ENCODE measurements around the gene C1GALT1C1L.
A peak's percentile ranks its signal among the peaks of the same experiment; 100 is the strongest.
"Not testable (repeated sequence)": the region's sequence is repeated elsewhere in the genome, so short reads cannot be mapped to it uniquely, and the experiment has no call there.

Gene C1GALT1C1L

DNA sequence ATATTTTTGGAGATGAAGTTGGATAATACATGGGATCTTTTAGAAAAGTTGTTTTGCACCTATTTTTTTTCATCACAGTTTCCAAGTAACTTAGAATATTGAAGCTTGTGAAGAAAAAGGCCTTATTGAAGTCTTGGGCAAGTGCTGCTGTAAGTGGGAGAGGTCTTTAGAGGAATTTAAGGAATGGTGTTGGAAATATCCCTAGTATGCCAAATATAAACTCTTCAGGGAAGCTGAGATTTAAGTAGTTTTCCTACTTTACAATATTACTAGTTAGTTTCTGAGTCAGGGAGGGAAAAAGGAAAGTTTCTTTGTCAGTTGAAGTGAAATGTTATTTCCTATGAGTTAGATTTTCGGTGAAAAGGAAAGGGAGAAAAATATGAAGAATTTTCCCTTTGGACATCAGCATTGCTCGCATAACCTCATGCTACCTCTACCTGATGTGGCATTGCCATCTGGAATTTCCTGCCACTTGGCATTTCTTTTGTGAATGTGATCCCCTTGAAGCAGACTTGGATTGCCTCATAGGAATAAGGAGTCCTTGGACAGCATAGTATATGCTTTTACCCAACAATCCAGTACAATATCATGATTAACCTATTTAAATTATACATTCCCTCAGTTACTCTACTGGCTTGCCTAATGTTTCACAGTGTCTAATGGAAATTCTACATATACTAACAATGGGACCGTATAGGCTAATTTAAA is 27.1 kb downstream of the C1GALT1C1L start:
- DNase-seq = no peak

DNA sequence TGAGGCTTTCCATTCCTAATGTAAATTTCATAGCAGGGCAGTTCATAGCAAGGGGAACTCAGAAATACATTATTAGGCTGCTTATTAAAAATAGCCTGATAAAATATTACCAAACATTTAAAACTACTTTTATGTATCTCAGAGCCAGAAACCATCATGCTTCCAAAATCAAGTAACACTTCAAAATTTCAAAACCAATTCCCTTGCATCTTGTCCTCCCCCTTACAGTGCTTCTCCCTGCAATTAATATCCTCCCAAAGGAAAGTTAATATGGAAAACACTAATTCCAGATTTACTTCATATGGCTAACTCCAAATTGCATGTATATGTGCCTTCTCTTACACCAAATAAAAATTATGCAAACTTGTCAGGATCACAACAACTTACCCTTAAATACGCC is 32.5 kb downstream of the C1GALT1C1L start:
- DNase-seq = no peak

DNA sequence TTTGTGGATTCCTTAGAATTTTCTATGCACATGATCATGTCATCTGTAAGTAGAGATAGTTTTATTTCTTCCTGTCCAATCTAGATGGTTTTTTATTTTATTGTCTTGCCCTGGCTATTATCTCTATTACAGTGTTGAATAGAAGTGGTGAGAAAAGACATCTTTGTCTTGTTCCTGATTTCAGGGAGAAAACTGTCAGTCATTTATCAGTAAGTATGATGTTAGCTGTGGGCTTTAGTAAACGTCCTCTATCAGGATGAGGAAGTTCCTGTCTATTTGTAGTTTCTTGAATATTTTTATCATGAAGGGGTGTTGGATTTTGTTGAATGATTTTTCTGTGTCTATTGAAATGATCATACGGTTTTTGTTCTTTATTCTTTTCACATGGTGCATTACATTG is 33.9 kb downstream of the C1GALT1C1L start:
- DNase-seq = no peak

DNA sequence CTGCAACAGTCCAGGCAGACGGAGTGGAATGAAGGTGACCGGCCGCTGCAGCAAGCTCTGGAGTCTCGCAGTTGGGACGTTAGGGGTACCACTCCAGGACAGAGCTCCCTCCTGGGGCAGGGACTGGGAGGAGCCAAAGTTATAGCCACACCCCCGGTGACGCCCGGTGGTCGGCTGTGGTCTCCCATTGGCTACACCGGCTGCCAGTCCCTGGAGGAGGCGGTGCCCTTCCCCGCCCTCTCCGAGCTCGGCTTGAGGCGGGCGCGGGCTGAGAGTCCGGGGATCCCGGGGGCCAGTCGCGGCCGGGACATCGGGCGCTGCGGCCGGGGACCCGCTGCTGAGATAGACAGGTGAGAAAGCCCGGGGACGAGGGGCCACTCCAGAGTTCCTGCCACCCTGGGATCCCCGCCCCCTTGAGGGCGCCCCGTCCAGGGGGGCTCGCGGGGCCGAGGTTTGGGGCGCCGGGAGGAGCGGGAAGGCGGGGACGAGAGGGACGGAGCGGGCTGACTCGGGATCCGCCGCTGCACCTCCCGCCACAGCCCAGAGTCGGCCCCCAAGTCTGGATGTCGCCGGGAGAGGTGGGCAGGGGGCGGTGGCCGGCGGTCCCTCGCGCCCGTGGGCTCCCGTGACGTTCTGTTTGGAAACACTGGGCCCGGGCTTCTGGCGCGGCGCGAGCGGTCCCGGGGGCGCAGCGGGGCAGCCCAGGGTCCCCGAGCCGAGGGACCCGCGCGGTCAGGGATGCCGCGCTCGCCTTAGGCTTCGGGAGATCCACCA is 39.0 kb downstream of the C1GALT1C1L start, which contains the start of gene PLEKHH2:
Gene PLEKHH2 (plus strand): TSS at position 231 of the 774 bp plus-strand sequence. CDS start 7,414 bp downstream, outside the sequence.
- DNase-seq = peak; percentile 82

DNA sequence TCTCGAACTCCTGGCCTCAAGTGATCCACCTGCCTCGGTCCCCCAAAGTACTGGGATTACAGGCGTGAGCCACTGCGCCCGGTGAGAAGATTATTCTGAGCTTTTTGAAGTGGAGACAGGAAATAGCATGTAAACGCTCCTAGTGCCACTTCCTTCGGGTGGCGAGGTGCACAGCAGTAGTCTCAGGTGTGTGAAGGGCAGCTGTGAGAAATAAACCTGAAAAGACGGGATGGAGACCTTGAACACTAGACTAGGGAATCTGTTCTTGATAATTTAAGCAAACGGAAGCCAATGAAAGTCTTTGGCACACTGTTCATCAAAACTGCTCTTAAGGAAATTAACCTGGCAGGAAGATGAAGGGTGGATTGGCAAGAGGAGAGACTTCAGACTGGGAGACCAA is 39.6 kb downstream of the C1GALT1C1L start:
- DNase-seq = no peak

DNA sequence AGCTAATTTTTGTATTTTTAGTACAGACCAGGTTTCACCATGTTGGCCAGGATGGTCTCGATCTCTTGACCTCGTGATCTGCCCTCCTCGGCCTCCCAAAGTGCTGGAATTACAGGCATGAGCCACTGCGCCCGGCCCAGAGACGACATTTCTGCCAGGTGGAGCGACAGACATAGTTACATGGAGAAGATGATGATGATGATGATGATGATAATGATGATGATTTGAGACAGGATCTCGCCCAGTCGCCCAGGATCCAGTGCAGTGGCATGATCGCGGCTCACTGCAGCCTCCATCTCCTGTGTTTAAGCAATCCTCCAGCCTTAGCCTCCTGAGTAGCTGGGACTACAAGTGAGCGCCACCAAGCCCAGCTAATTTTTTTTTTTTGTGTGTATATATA is 40.1 kb downstream of the C1GALT1C1L start:
- not testable (repeated sequence) for DNase-seq

DNA sequence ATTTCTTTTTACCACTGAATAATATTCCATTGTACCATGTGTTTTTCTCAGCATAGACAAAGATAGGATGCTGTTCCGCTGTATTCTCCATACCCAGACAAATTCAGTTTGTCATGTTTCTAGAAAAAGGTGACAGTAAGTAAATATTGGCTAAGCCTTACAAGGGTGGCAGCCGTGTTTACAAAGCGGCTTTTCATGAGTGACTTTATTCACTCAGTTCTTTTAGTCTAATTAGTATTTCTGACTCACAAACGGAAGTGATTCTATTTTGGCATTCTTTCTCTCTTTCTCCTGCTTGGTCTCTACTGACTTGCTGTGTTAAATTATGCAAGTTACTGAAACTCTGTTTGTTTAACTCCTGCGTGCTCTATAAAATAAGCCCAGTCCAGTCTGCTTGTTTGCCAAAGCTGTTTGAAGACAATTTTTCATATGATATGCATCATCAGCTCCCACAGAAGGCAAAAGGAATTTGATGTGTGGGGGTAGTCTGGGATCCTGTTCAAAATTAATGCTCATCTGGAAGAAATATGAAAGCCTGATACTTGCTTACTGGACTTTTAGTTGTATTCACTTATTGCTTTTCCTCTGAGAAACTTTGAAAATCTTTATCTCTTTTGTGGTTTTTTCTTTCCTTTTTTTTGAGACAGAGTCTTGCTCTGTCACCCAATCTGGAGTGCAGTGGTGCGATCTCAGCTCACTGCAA is 41.5 kb downstream of the C1GALT1C1L start:
- DNase-seq = peak; percentile 23

DNA sequence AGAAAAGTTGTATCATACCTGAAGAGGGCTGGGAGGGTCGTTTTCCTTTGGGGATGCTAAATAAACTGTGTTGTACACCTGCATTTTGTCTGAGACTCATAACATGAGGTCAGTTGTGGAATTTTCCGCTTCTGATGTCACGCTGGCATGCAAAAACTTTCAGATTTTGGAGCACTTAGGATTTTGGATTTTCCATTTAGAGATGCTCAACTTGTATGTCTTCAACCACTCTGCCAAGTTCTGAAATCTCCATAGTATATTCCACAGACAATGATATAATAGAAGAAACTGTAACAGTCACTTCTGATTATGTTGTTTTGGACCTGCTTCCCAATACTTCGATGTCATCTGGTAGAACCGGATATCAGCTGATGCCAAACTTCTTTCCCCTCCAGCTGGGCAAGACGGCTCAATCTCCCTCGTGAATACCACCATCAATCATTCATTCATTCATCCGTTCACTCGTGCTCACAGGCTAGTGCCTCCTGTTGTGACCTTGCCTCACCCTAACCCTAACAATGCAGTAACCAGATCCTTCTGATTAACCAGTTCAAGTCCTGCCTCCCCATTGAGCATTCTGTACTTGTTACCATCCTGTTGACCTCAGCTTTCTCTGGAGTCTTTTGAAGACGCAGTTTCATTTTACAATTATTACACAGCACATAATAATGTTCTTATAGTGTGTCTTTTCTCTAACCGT is 44.5 kb downstream of the C1GALT1C1L start:
- no peak for DNase-seq
